ENCODE measurements around the gene EEF1AKMT3.

The EEF1AKMT3 gene

GRCh38 chr12:57803319-57803893 lies 31.0 kb downstream of the EEF1AKMT3 start:
- Histone ChIP-seq H3K9me2 (replicated peaks; ENCODE audit: insufficient read depth, low read length) (no peaks in the 10 kb centered on the region), H3K4me2 (ENCODE audit: low read depth, low read length) (no peak overlapping the region), H4K20me1 (ENCODE audit: insufficient read depth, low read length) (no peaks in the 10 kb centered on the region), H2AFZ (ENCODE audit: low read length) (no peak overlapping the region), H3K9me3 (replicated peaks; ENCODE audit: insufficient read depth, low read length) (no peaks in the 10 kb centered on the region), H3K27ac (ENCODE audit: low read length) (no peak overlapping the region), H3K9ac (ENCODE audit: low read length) (no peak overlapping the region), H3F3A (ENCODE audit: insufficient read depth, low read length) (no peaks in the 10 kb centered on the region), H3K79me2 (ENCODE audit: low read length) (no peaks in the 10 kb centered on the region), H3K36me3 (replicated peaks; ENCODE audit: insufficient read depth, low read length) (0 out of 2 replicates have a peak, but pooled peaks cover 4% of the 10 kb centered on the region), H3K4me3 (ENCODE audit: low read length) (no peak overlapping the region), H3K4me1 (ENCODE audit: low read length) (no peaks in the 10 kb centered on the region), H3K27me3 (replicated peaks; ENCODE audit: insufficient read depth, low read length) (no peaks in the 10 kb centered on the region)
- peak; percentile 21 for DNase-seq
- TF ChIP-seq EZH2phosphoT487 (IDR thresholded peaks at IDR 0.05; ENCODE audit: low read length) (no peak), EZH2 (optimal IDR thresholded peaks at IDR 0.05; ENCODE audit: low read depth, low read length) (no peak), CTCF (IDR thresholded peaks at IDR 0.05; ENCODE audit: low read length) (peak; percentile 80)

- TF ChIP-seq CTCF (IDR thresholded peaks at IDR 0.05; ENCODE audit: low read length) (no peak), EZH2 (optimal IDR thresholded peaks at IDR 0.05; ENCODE audit: low read depth, low read length) (no peak), EZH2phosphoT487 (IDR thresholded peaks at IDR 0.05; ENCODE audit: low read length) (no peak)
- H3K9ac ChIP-seq (ENCODE audit: low read length): no peak overlapping the region
- H3K4me3 ChIP-seq (ENCODE audit: low read length): no peak overlapping the region
- H4K20me1 ChIP-seq (ENCODE audit: insufficient read depth, low read length): no peaks in the 10 kb centered on the region
- no peaks in the 10 kb centered on the region for H3K9me3 ChIP-seq (replicated peaks; ENCODE audit: insufficient read depth, low read length)
- H3K4me1 ChIP-seq (ENCODE audit: low read length): no peaks in the 10 kb centered on the region
- no peaks in the 10 kb centered on the region for H3K36me3 ChIP-seq (replicated peaks; ENCODE audit: insufficient read depth, low read length)
- H3K9me2 ChIP-seq (replicated peaks; ENCODE audit: insufficient read depth, low read length): no peaks in the 10 kb centered on the region
- H2AFZ ChIP-seq (ENCODE audit: low read length): no peak overlapping the region
- H3K79me2 ChIP-seq (ENCODE audit: low read length): no peaks in the 10 kb centered on the region
- no peak overlapping the region for H3K4me2 ChIP-seq (ENCODE audit: low read depth, low read length)
- DNase-seq: no peak
- H3F3A ChIP-seq (ENCODE audit: insufficient read depth, low read length): no peaks in the 10 kb centered on the region
- H3K27me3 ChIP-seq (replicated peaks; ENCODE audit: insufficient read depth, low read length): no peaks in the 10 kb centered on the region
- no peak overlapping the region for H3K27ac ChIP-seq (ENCODE audit: low read length)
These were observed 34.3 kb downstream of the EEF1AKMT3 start for GRCh38 chr12:57806677-57807076.

DNA sequence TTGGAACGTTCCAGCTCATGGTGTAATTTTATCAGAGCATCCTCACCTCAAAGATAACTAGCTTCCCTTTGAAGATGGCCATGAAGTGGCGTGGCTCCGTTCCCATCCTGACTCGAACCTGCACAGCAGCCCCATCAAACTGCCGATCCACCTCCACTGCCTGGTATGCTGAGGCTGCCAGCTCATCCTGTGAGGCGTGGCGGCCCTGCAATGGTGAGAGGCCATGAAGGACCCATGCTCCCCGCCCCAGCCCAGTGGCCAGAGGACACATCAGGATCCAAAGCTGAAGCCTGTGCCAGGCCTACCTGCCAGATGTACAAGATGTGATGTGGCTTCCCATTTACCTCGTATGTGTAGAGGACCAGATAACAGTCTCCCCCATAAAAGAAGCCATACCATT lies 34.9 kb downstream of the EEF1AKMT3 start:
- Histone ChIP-seq H3K27ac (ENCODE audit: low read length) (no peak overlapping the region), H3K79me2 (ENCODE audit: low read length) (no peaks in the 10 kb centered on the region), H3K36me3 (replicated peaks; ENCODE audit: insufficient read depth, low read length) (no peaks in the 10 kb centered on the region), H3K27me3 (replicated peaks; ENCODE audit: insufficient read depth, low read length) (no peaks in the 10 kb centered on the region), H2AFZ (ENCODE audit: low read length) (no peak overlapping the region), H3F3A (ENCODE audit: insufficient read depth, low read length) (no peaks in the 10 kb centered on the region), H3K4me3 (ENCODE audit: low read length) (no peak overlapping the region), H4K20me1 (ENCODE audit: insufficient read depth, low read length) (no peaks in the 10 kb centered on the region), H3K9ac (ENCODE audit: low read length) (no peak overlapping the region), H3K9me2 (replicated peaks; ENCODE audit: insufficient read depth, low read length) (no peaks in the 10 kb centered on the region), H3K4me2 (ENCODE audit: low read depth, low read length) (no peak overlapping the region), H3K9me3 (replicated peaks; ENCODE audit: insufficient read depth, low read length) (no peaks in the 10 kb centered on the region), H3K4me1 (ENCODE audit: low read length) (no peaks in the 10 kb centered on the region)
- DNase-seq: no peak
- TF ChIP-seq CTCF (IDR thresholded peaks at IDR 0.05; ENCODE audit: low read length) (no peak), EZH2phosphoT487 (IDR thresholded peaks at IDR 0.05; ENCODE audit: low read length) (no peak), EZH2 (optimal IDR thresholded peaks at IDR 0.05; ENCODE audit: low read depth, low read length) (no peak)

All from MM.1S (cell line).